CD4-positive, alpha-beta T cell treated with Interleukin-4 for 1 hour (primary cell): ENCODE results near the gene PLPP2.
"Not testable (repeated sequence)": the region's sequence is repeated elsewhere in the genome, so short reads cannot be mapped to it uniquely, and the experiment has no call there.

Experiments
- DNase-seq, 2 donors: peaks; one replicate each; pipeline ENCODE4 v3.0.0-alpha.2; 2020 to 2022

PLPP2 gene

GRCh38 chr19:292281-292884 is 1.2 kb upstream of the PLPP2 start:
- no peak for DNase-seq

GRCh38 chr19:291561-292280 is 518 bp upstream of the PLPP2 start:
- DNase-seq: no peak

- no peak for DNase-seq
Measured at GRCh38 chr19:290372-291005, 714 bp downstream of the PLPP2 start.

GRCh38 chr19:289651-290371 is 1.4 kb downstream of the PLPP2 start:
- peak; percentile 18 to 19 for DNase-seq

- DNase-seq: no peak
Measured at GRCh38 chr19:288911-289310, 2.3 kb downstream of the PLPP2 start.

- no peak for DNase-seq
Measured at GRCh38 chr19:287381-287871, 3.8 kb downstream of the PLPP2 start.

GRCh38 chr19:283395-283794 is 7.8 kb downstream of the PLPP2 start:
- no peak for DNase-seq

GRCh38 chr19:282501-282900 is 8.7 kb downstream of the PLPP2 start:
- no peak for DNase-seq

- no peak for DNase-seq
Measured at GRCh38 chr19:281992-282391, 9.2 kb downstream of the PLPP2 start.

GRCh38 chr19:281156-281853 is 9.9 kb downstream of the PLPP2 start:
- no peak for DNase-seq

- DNase-seq: no peak
Measured at GRCh38 chr19:280541-281009, 10.6 kb downstream of the PLPP2 start.

- DNase-seq: no peak
Measured at GRCh38 chr19:279656-280055, 11.5 kb downstream of the PLPP2 start.

- no peak for DNase-seq
Measured at GRCh38 chr19:279231-279630, 12.0 kb downstream of the PLPP2 start.

GRCh38 chr19:277581-278165 is 13.5 kb downstream of the PLPP2 start:
- DNase-seq: no peak

GRCh38 chr19:277131-277530 is 14.1 kb downstream of the PLPP2 start:
- DNase-seq: no peak

- no peak for DNase-seq
Measured at GRCh38 chr19:275958-276646, 15.1 kb downstream of the PLPP2 start.

- DNase-seq: no peak
Measured at GRCh38 chr19:275000-275399, 16.2 kb downstream of the PLPP2 start.

GRCh38 chr19:273393-273792 is 17.8 kb downstream of the PLPP2 start:
- no peak for DNase-seq

GRCh38 chr19:271856-272255 is 19.3 kb downstream of the PLPP2 start:
- DNase-seq: no peak

GRCh38 chr19:270766-271318 is 20.4 kb downstream of the PLPP2 start:
- not testable (repeated sequence) for DNase-seq

GRCh38 chr19:269241-269640 is 22.0 kb downstream of the PLPP2 start:
- no peak for DNase-seq
